CD8-positive, alpha-beta memory T cell (primary cell): ENCODE measurements around the gene UBE2G2. TPM values are rescaled to one million over a fixed set of nuclear protein-coding genes. Genes with fewer than 3 reads are reported as not detected.

Source experiments
- CTCF ChIA-PET: fragments of 350-600 bp; sonication (Branson Sonifier 250); formaldehyde crosslinking; loops from one replicate; lab custom pipeline; 2021; ENCODE audit warnings: antibody characterized with exemption; lab: Charles Lee
- POLR2A ChIA-PET: fragments of 350-600 bp; sonication (Branson Sonifier 250); formaldehyde crosslinking; loops from one replicate; lab custom pipeline; 2021; ENCODE audit warnings: antibody characterized with exemption; lab: Charles Lee
- DNase-seq, 5 donors: peaks; one replicate each; pipeline versions ENCODE4 v3.0.0 to v3.0.0-alpha.2; 2020 to 2022; ENCODE audit warnings: mixed read lengths in 1 of 5
- H3K27ac ChIP-seq: one replicate; pipeline ENCODE4 v1.7.0; 2013; ENCODE audit warnings: low read depth, mild to moderate bottlenecking, low read length, moderate library complexity
- H3K27me3 ChIP-seq: 2 replicates; pipeline ENCODE4 v1.7.0; 2013; ENCODE audit warnings: low read length, mild to moderate bottlenecking; ENCODE audit not compliant: insufficient read depth, poor library complexity, severe bottlenecking
- H3K36me3 ChIP-seq: 2 replicates; pipeline ENCODE4 v1.7.0; 2013; ENCODE audit warnings: mild to moderate bottlenecking, low read length, moderate library complexity; ENCODE audit not compliant: insufficient read depth
- H3K4me1 ChIP-seq: 2 replicates; pipeline ENCODE4 v1.7.0; 2013; ENCODE audit warnings: mild to moderate bottlenecking, low read length, moderate library complexity; ENCODE audit not compliant: insufficient read depth
- H3K4me3 ChIP-seq: 2 replicates; pipeline ENCODE4 v1.7.0; 2013; ENCODE audit warnings: mild to moderate bottlenecking, low read length
- H3K9me3 ChIP-seq: 2 replicates; pipeline ENCODE4 v1.7.0; 2013; ENCODE audit warnings: mild to moderate bottlenecking, low read length
- H3K27ac Mint-ChIP-seq, 8 donors: one replicate each; pipeline ENCODE4 v1.8.0; 2020 to 2021; ENCODE audit warnings: mixed read lengths in 8 of 8, mild to moderate bottlenecking in 6 of 8, inconsistent platforms in 3 of 8, moderate library complexity in 3 of 8
- H3K27me3 Mint-ChIP-seq, 2 donors: one replicate each; pipeline ENCODE4 v1.8.0; 2020 to 2021; ENCODE audit warnings: mixed read lengths in 2 of 2, mild to moderate bottlenecking in 1 of 2, moderate library complexity in 1 of 2
- H3K36me3 Mint-ChIP-seq, 3 donors: one replicate each; pipeline ENCODE4 v1.8.0; 2020 to 2021; ENCODE audit warnings: mixed read lengths in 3 of 3, inconsistent platforms in 1 of 3, mild to moderate bottlenecking in 1 of 3
- H3K4me1 Mint-ChIP-seq, 3 donors: one replicate each; pipeline ENCODE4 v1.8.0; 2020 to 2021; ENCODE audit warnings: mixed read lengths in 3 of 3, inconsistent platforms in 1 of 3, mild to moderate bottlenecking in 1 of 3
- H3K4me3 Mint-ChIP-seq, 7 donors: one replicate each; pipeline ENCODE4 v1.8.0; 2020 to 2021; ENCODE audit warnings: mixed read lengths in 7 of 7, mild to moderate bottlenecking in 6 of 7, moderate library complexity in 4 of 7, inconsistent platforms in 2 of 7
- H3K9me3 Mint-ChIP-seq, 5 donors: one replicate each; pipeline ENCODE4 v1.8.0; 2020 to 2022; ENCODE audit warnings: mixed read lengths in 5 of 5, mild to moderate bottlenecking in 3 of 5, moderate library complexity in 2 of 5, inconsistent platforms in 1 of 5
- polyA plus RNA-seq: library from polyadenylated mRNA; unstranded; fragments of 300-500 nt; fragmentation: Illumina TruSeq; gene quantifications from one replicate; pipeline ENCODE4 v1.2.3, GENCODE V29; 2021
- total RNA-seq, 2 experiments: library from RNA; stranded (reverse); gene quantifications; one replicate each; pipeline ENCODE4 v1.2.3, GENCODE V29; 2021

The UBE2G2 gene
- total and polyA plus RNA-seq, 3 experiments from 2014 or later: 60.1 to 116 (median 112) TPM

- no peaks in the 10 kb centered on the region for H3K36me3 Mint-ChIP-seq
- Histone ChIP-seq H3K27me3 (peaks cover 11% of the 10 kb centered on the region), H3K9me3 (no peaks in the 10 kb centered on the region), H3K4me1 (no peaks in the 10 kb centered on the region), H3K4me3 (no peak overlapping the region), H3K36me3 (no peaks in the 10 kb centered on the region), H3K27ac (no peak overlapping the region)
- H3K27ac Mint-ChIP-seq: peak overlapping the region in 1 of 8 donors; percentile 54
- H3K4me1 Mint-ChIP-seq: no peaks in the 10 kb centered on the region
- peaks cover 0 to 14% of the 10 kb centered on the region in 2 donors for H3K27me3 Mint-ChIP-seq
- peak in 1 of 5 donors; percentile 38 for DNase-seq
- no peaks in the 10 kb centered on the region for H3K9me3 Mint-ChIP-seq
- ChIA-PET POLR2A (no interaction called here), CTCF (interaction anchor here (1.5 to 2.3 kb wide), 2 partner anchors 10 to 241 kb away, joined by 5 read pairs; no protein-coding TSS in a partner anchor)
- no peak overlapping the region for H3K4me3 Mint-ChIP-seq
Measured at GRCh38 chr21:44751799-44752636, 49.6 kb downstream of the UBE2G2 start.

- peaks cover 0 to 14% of the 10 kb centered on the region in 2 donors for H3K27me3 Mint-ChIP-seq
- peaks cover 11% of the 10 kb centered on the region for H3K27me3 ChIP-seq
- H3K9me3 ChIP-seq: no peaks in the 10 kb centered on the region
- no peak overlapping the region for H3K4me3 ChIP-seq
- ChIA-PET POLR2A (interaction anchor here (0.6 kb wide), 1 partner anchor 38 kb away, joined by 11 read pairs; no protein-coding TSS in a partner anchor), CTCF (no interaction called here)
- H3K4me1 Mint-ChIP-seq: no peaks in the 10 kb centered on the region
- H3K36me3 ChIP-seq: no peaks in the 10 kb centered on the region
- no peak overlapping the region for H3K4me3 Mint-ChIP-seq
- H3K4me1 ChIP-seq: no peaks in the 10 kb centered on the region
- no peaks in the 10 kb centered on the region for H3K9me3 Mint-ChIP-seq
- no peak overlapping the region for H3K27ac Mint-ChIP-seq
- H3K27ac ChIP-seq: no peak overlapping the region
- H3K36me3 Mint-ChIP-seq: no peaks in the 10 kb centered on the region
- peak in 1 of 5 donors; percentile 41 for DNase-seq
Measured at GRCh38 chr21:44751186-44751798, 50.3 kb downstream of the UBE2G2 start.

- ChIA-PET CTCF (no interaction called here), POLR2A (interaction anchor here (0.6 kb wide), 1 partner anchor 39 kb away, joined by 11 read pairs; no protein-coding TSS in a partner anchor)
- no peak overlapping the region for H3K27ac Mint-ChIP-seq
- Histone ChIP-seq H3K9me3 (no peaks in the 10 kb centered on the region), H3K27ac (no peak overlapping the region), H3K4me1 (no peaks in the 10 kb centered on the region), H3K36me3 (no peaks in the 10 kb centered on the region), H3K4me3 (no peak overlapping the region), H3K27me3 (peaks cover 11% of the 10 kb centered on the region)
- no peaks in the 10 kb centered on the region for H3K4me1 Mint-ChIP-seq
- H3K4me3 Mint-ChIP-seq: no peak overlapping the region
- no peaks in the 10 kb centered on the region for H3K36me3 Mint-ChIP-seq
- peaks cover 0 to 14% of the 10 kb centered on the region in 2 donors for H3K27me3 Mint-ChIP-seq
- H3K9me3 Mint-ChIP-seq: no peaks in the 10 kb centered on the region
- peak in 1 of 5 donors; percentile 12 for DNase-seq
Measured at GRCh38 chr21:44750675-44751025, 51.0 kb downstream of the UBE2G2 start.

- Mint-ChIP-seq H3K27me3 (peaks cover 0 to 14% of the 10 kb centered on the region in 2 donors), H3K4me3 (no peak overlapping the region), H3K27ac (no peak overlapping the region), H3K4me1 (no peaks in the 10 kb centered on the region), H3K36me3 (no peaks in the 10 kb centered on the region), H3K9me3 (no peaks in the 10 kb centered on the region)
- peaks cover 11% of the 10 kb centered on the region for H3K27me3 ChIP-seq
- H3K36me3 ChIP-seq: no peaks in the 10 kb centered on the region
- DNase-seq: peak in 1 of 5 donors; percentile 38
- H3K27ac ChIP-seq: no peak overlapping the region
- H3K9me3 ChIP-seq: no peaks in the 10 kb centered on the region
- CTCF ChIA-PET: interaction anchor here (2.9 kb wide), 1 partner anchor 240 kb away, joined by 7 read pairs; no protein-coding TSS in a partner anchor
- H3K4me3 ChIP-seq: no peak overlapping the region
- POLR2A ChIA-PET: no interaction called here
- no peaks in the 10 kb centered on the region for H3K4me1 ChIP-seq
Measured at GRCh38 chr21:44749759-44750674, 51.6 kb downstream of the UBE2G2 start.

- H3K36me3 Mint-ChIP-seq: no peaks in the 10 kb centered on the region
Measured at GRCh38 chr21:44749116-44749758, 52.4 kb downstream of the UBE2G2 start.

GRCh38 chr21:44748621-44749020, 53.0 kb downstream of the UBE2G2 start:
- H3K4me1 ChIP-seq: no peaks in the 10 kb centered on the region
- ChIA-PET POLR2A (no interaction called here), CTCF (interaction anchor here (2.9 kb wide), 1 partner anchor 238 kb away, joined by 7 read pairs; no protein-coding TSS in a partner anchor)
- Mint-ChIP-seq H3K36me3 (no peaks in the 10 kb centered on the region), H3K27ac (peak overlapping the region in 1 of 8 donors; percentile 54), H3K4me1 (no peaks in the 10 kb centered on the region), H3K4me3 (no peak overlapping the region), H3K27me3 (peaks cover 0 to 14% of the 10 kb centered on the region in 2 donors), H3K9me3 (no peaks in the 10 kb centered on the region)
- no peaks in the 10 kb centered on the region for H3K9me3 ChIP-seq
- peaks cover 11% of the 10 kb centered on the region for H3K27me3 ChIP-seq
- peak in 1 of 5 donors; percentile 36 for DNase-seq
- H3K36me3 ChIP-seq: no peaks in the 10 kb centered on the region
- H3K27ac ChIP-seq: no peak overlapping the region
- no peak overlapping the region for H3K4me3 ChIP-seq

More at GRCh38 chr21:44749116-44749758, 52.4 kb downstream of the UBE2G2 start:
- ChIA-PET POLR2A (no interaction called here), CTCF (interaction anchor here (2.9 kb wide), 1 partner anchor 239 kb away, joined by 7 read pairs; no protein-coding TSS in a partner anchor)
- Histone ChIP-seq H3K4me1 (no peaks in the 10 kb centered on the region), H3K27ac (no peak overlapping the region), H3K27me3 (peaks cover 11% of the 10 kb centered on the region), H3K36me3 (no peaks in the 10 kb centered on the region), H3K9me3 (no peaks in the 10 kb centered on the region), H3K4me3 (no peak overlapping the region)
- no peak overlapping the region for H3K27ac Mint-ChIP-seq
- no peak overlapping the region for H3K4me3 Mint-ChIP-seq
- no peaks in the 10 kb centered on the region for H3K4me1 Mint-ChIP-seq
- peak in 1 of 5 donors; percentile 33 for DNase-seq
- H3K27me3 Mint-ChIP-seq: peaks cover 0 to 14% of the 10 kb centered on the region in 2 donors
- no peaks in the 10 kb centered on the region for H3K9me3 Mint-ChIP-seq
